HG03039 (cell line): ENCODE measurements around the gene BHMT2.

Experiments
- ATAC-seq: cut with Tn5 transposase; IDR thresholded peaks from one replicate; pipeline ENCODE4 v1.9.1; 2021; ENCODE audit warnings: mild to moderate bottlenecking, moderate library complexity; ENCODE audit not compliant: unreplicated experiment

The BHMT2 gene

DNA sequence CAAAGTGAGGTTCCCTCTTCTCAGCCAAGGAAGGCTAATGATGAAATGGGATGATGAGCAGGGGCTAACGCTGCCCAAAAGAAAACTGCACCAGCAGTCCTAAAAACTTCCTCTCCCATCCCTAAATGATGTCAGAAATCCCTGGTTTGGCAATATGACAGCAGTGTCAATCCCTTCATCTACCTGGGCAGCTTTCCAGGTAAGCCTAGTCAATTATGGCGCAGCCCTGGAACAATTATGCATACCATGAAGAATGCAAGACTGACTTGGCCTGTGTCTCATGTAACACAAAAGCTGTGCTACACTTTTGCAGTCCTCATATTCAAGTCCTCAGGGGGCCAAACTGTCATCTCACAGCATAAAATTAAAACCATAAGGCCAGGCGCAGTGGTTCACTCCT, 7.1 kb upstream of the BHMT2 start:
- no peak for ATAC-seq

DNA sequence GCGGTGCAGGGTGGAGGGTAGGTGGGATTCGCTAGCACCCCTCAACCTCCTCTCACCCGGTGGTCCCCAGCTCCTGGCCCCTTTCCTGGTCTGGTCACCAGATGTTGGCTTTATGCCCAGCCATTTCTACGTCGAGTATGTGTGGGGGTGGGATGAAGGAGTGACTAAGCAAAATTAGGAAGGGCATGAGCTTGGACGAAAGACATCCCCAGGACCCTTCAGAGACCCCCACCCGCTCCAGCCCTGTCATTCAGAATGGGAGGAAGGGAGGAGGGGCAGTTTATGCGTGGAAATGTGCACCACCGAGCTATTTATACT, 742 bp downstream of the BHMT2 start:
- no peak for ATAC-seq

DNA sequence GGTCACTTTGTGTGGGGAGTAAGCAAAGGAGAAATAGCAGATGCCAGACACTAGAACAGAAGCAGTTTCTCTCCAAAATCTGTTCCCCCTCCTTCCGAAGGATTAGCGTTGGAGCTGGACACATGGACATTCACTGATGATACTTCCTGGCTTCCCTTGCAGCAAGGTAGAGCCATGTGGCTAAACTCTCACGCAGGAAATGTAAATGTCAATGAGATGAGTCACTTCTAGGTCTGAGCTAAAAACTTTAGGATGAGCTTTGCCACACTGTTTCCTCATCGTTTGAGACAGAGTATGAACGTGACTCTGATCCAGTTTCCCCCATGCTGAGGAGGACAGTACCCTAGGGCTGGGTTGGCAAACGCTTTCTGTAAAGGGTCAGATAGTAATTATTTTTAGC, 5.1 kb downstream of the BHMT2 start:
- no peak for ATAC-seq

DNA sequence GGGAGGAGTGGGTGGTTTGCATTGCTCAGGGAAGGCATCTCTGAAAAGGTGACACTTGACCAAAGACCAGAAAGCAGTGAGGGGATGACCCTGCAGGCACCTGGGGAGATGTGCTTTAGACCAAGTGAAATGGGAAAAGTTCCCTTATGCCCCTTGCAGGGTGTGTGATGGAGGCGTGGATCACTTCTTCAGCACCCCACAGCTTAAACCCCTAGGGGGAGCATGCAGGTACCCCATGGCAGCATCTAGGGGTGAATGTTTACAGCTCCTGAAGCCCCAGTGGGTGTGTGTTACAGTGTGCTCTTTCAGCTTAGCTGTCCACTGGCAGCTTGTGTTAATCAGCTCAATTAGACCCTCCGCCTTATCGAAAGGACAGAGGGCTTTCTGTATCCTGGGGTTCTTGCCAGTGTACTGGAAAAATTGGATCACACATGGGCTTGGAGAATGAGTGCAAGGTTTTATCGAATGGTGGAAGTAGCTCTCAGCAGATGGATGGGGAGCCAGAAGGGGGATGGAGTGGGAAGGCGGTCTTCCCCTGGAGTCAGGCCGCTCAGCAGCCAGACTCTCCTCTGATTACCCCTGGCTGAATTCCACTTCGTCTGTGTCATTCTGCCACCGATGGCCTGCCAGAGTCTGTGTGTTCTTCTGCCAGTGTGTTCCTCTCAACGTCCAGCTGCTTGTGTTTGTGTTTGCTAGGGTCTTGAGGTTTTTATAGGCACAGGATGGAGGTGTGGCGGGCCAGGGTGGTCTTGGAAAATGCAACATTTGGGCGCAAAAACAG, 6.3 kb downstream of the BHMT2 start:
- no peak for ATAC-seq

DNA sequence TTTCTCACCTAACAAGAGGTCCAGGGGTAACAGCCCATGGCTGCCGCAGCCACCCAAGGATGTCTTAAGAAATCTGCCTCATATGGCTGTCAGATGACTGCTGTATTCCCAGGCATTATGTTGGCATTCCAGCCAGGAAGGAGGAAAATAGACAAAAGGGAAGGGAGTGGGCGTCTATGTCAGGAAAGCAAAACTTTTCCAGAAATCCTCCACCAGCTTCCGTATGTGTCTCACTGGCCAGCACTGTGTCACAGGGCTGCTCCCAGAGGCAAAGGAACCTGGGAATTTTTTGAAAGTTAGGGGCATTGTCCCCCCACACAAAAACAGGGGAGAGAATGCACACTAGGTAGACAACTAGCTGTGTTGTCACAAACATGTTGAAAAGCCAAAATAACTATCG, 7.3 kb downstream of the BHMT2 start:
- no peak for ATAC-seq

DNA sequence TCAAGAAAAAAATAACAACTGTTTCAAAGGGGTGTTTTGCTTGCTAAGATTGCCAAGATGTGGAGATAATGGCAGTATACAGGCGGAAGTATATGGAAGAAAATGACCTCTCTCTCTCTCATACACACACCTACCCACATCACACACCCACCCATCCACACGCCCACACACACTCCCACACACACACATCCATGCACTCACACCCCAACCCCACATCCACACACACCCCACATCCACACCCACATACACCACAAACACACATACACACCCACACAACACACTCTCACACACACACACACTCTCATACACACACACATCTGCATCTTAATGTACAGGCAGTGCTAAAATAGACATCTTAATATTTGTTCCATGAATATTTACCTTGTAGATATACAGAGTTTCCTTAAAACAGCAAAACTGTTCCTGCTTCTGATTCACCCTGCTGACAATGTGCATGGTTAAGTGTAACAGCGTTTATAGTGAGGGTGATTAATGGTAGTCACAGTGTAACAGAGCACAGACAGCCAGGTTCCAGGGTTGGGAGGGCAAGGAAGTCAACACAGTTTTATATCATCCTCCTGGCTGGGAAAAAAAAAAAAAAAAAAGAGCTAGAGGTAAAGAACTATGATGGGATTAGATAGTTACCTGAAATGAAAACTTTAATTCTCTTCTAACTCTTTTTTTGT, 8.3 kb downstream of the BHMT2 start:
- no peak for ATAC-seq

DNA sequence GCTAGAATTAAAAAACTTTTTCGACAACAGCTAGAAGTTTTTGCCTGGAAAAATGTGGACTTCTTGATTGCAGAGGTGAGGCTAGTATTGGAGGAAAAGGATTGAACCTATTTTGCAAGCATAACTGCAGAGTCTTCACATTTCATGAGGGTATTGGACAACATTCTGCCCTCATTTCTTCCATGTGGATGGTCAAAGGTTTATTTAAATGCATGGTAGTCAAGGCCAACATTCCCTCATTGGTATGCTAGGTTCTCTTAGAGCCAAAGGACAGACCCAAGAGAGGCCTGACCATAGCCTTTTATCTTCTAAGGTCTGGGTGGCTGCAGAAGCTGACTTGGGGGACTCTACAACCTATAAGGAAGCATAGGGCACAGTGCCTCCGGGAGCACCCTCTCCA, 11.2 kb downstream of the BHMT2 start:
- no peak for ATAC-seq

DNA sequence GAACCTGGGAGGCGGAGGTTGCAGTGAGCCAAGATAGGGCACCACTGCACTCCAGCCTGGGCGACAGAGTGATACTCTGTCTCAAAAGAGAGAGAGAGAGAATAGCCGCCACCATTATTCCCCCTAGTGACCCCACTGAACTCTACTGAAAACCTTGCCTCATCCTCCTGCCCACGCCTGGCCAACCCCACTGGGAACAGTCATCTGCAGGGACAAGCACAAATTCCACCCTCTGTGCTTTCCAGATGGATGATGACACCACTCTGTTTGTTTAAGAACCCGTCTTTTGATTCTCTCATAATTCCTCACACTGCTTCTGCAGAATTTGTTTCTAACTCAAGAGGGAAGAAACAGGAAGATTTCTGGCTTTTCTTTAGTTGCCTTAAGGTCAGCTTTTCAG, 12.2 kb downstream of the BHMT2 start:
- ATAC-seq = no peak

DNA sequence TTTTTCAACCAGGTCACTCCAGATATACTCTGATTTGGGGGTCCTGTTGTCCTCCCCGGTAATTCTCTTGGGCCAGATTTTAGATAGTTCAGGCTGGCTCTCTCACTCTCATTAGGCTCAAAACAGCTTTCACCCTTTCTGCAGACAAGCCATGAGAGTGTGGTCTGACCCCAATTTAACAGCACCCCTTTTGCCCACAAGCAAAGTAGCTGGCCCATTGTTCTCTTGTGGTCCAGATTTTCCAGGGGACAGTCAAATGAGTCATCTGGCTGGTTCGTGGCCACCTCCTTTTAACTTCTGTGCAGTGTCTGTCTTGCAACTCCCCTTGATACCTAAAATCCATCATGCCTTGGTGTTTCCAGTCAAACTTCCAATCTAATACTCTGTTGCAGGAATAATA, 16.5 kb downstream of the BHMT2 start:
- no peak for ATAC-seq

DNA sequence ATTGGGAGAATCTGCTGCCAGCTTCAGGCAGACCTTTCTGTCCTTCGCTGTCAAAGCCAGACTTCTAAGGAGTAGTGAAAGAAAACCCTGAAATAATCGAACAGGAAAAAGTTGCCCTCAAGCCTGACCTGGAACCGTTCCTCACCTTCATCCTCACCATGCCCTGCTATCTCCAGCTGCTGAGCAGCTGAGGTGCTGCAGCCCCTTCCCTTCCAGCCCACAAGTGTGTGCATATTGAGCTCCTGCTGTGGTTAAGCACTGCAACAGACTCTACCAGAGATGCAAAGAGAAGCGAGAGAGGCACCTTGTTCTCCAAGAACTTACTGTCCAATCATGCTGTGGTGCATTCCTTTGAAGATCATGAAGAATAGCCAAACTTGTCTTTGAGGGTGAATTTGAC, 18.9 kb downstream of the BHMT2 start:
- no peak for ATAC-seq

DNA sequence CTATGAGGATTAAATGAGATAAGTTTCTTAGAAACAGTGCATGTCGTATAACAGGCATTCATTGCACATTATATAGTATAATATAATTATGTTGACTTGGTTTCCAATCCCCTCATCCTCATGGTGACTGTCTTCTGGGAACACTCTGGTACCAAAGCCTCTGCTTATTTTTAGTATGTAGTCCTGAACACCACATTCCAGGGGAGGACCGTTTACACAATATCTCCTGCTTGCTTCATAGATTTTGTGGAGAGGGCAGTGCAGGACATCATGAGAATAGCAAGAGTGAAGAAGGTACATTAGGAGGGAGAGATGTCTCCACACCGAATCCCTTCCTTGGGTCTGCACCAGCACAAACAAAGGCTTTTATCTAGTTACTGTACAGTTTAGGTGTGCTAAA, 21.5 kb downstream of the BHMT2 start:
- no peak for ATAC-seq

DNA sequence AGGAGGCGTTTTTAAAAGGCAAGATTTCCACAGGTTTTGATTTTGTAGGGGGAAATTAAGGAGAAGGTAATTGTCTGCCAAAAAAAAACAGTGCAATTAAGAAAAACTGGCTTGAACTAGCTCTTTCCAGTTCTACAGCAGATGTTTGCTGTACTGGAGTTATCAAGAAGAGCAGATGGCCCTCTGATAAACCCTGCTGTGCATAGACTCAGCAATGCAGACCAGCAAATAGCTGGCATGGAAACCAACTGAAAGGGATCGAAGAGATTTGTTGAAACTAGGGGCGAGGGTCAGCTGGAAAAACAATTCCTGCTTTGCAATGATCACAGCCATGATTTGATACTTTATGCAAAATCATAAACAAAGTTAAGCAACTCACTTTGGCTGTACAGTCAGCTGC, 24.2 kb downstream of the BHMT2 start:
- ATAC-seq = no peak

DNA sequence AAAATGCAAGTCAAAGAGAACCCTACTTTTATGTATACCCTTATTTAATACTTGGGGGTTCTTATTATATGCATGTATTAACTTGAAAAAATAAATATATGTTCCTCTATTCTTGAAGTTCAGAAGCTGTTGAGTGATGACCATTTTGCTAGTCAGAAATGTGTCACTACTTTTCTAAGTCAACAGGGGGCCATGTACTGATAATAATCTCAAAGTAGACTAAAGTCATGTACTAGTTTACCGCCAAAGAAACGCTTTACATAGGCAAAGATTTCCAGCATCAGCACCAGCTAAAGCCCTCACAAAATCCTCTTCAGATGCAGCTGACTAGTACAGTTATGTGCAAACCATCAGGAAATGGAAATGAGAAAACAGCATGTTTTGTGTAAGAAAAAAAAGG, 36.3 kb downstream of the BHMT2 start:
- no peak for ATAC-seq

DNA sequence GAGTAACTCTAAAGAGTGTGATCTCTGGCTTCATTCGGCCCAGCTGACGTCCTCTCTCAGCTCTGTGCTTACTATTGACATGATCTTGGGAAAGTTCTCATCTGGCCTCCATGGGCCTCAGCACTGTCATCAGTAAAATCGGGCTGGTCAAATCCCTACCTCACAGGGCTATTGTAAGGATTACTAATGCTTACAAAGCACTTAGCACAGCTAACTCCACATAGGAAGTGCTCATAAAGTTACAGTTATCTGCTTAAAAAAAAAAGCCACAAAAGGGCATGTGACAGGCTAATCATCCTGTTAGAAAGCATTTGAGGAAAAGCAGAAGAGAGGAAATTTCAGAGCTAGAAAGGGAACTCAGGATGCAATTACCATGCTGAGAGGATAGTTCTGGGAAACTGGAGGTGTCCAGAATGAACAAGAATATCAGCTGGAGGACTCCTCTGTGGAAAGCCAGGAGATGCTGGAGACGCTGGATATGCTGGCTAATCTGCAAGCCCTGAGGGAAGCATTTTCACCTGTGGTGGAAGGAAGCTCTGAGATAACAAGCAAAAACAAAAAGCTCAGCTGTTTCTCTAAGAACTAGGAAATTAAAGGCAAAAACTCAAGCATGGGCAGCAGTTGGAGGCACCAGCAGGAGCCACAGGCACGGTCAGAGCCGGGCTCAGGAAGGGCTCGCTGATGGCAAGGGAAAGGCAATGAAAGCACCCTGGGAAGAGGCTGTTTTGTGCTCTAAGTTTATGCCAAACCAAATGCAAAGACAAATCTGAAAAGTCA, 37.6 kb downstream of the BHMT2 start:
- ATAC-seq = no peak

DNA sequence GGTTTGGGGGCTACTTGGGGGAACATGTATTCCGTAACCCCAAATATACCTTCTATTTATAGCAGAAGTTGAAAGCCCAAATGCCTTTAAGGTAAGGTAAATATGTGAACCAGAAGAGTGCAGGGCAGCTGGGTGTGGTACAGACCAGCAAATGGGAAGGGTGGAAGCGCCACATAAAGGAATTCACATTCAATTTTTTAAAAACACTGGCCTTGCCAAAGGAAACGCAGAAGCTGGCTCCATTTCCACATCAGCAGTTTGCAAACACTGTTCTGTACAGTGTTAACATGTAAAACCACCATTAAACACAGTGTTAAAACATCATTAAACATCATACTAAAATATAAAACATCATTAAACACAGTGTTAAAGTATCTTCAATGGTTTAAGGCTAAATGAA, 38.5 kb downstream of the BHMT2 start:
- no peak for ATAC-seq

DNA sequence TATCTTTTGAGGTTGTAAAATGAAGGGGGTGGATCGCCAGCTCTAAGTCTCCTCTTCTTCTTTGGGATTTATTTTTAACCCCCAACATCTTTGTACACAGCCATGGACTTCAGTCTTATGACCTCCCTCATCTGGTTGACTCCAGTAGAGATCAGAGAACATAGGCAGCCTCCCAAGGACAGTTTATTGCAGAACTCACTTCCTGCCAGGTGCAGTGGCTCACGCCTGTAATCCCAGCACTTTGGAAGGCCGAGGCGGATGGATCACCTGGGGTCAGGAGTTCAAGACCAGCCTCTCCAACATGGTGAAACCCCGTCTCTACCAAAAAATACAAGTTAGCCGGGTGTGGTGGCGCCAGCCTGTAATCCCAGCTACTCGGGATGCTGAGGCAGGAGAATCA, 39.2 kb downstream of the BHMT2 start:
- no peak for ATAC-seq

DNA sequence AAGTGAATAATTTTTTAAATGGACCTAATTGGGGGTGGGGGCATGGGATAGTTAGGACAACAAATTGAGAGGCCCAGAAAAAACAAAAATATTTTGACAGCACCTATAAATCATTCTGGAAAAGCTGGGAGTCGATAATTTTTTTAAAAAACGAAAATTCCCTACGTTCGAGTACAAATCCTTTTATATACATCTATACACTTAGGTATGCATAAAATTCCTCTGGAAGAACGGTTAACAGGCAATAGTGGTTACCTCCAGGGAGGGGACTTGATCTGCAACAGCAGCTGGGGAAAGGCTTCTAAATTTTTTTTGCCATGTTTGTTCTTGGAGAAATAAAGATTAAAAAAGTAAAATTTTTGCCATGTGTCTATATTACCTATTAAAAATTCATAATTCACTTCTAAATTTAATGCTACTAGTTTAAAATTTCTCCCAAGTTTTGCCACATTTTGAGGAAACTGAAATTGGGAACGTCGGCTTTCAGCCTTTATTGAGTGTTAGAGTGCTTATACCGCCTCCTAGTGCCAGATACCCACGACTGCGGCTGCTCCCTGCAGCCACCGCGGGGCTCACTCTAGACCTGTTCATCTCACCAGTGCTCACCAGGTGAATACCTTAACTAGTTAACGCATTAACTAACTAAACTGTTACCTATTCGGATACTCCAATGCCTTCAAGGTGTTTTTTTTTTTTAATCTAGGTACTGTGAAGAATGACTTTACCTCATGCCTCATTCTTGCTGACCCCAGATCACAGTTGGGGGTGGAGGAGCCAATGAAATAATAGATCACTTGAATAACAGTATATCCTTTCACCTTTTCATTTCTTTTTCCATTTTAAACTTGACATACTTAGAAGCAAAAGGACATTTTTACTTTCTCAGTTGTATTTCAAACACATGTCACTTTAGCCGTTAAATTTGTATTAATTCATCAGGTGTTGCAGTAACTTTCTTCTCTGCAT, 40.2 kb downstream of the BHMT2 start:
- ATAC-seq = no peak

DNA sequence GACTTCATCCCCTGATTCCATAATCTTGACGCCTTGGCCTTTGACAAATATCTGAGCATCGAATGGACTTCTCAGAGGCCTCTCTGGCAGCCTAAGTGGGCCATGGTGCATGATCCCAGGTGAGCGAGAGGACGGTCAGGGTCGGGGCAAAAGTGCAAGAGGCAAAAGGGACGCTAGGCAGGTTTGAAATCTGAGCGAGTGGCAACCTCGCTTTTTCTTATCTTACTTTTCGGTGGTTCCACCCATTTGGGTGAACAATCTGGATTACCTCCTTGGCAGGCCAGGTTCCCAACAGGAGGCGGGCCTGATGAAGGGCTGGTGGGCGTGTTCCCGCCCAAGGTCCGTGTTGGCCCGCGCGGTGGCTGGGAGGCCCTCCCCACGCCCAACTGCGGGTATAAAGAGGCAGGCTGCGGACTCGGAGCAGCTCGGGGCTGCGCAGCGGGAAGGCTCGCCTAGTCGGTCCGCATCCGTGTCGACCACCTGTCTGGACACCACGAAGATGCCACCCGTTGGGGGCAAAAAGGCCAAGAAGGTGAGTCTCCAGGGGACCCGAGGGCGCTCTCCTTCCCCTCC, 41.9 kb downstream of the BHMT2 start, which contains the start of gene BHMT:
Gene BHMT, plus strand, starts transcription at position 423 of the 573 bp plus-strand sequence. Its CDS starts 77 bp downstream, at position 500.
- ATAC-seq = no peak

DNA sequence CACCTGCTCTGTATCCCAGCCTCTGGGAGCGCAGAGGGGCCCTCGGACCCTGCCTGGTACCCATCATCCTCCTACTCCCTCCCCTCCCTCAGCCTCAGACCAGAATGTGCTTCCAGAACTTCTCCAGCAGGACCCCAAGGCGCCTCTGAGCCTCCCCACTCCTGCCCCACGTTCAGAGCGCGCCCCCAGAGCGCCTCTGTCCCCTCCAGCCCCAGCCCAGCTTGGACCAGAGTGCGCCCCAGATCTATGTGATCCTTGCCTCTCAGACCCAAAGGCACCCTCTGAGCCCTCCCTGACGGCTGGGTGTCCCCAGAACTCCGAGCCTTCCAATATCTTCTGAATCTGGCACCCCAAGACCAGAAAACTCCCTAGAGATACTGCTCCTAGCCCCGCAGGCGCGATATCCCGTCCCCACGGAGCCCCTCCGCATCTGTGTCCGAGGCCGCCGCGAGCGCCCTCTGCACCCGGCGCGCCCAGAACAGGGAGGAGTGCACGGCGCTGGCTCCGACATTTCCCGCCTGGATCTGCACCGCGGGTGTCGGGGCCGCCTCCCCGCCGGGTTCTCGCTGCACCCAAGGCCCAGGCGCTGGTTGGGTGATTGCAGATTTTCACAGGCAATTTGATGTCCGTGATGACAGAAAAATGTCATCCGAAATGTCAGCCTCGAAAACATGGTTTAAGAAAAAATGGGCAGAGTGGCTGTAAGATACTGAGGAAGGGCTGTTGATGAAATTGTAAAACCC, 42.6 kb downstream of the BHMT2 start:
- no peak for ATAC-seq

DNA sequence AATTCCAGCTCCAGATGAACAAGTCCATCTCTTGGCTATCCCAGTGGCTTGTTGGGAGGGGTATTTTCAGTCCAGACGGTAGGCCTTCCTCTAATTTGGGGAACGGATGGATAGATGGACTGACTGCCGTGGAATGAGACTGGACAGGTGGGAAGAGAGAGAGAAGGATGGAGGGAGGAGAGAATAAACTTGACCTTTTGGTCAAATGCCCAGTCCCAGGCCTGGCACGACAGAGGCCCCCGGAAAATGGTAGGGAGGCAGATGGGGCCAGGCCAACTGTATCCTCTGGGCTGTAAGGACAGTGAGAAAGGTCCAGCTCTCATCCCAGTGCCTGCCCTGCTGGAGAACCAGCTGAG, 43.1 kb downstream of the BHMT2 start:
- ATAC-seq = no peak
